SK-N-SH (cell line): ENCODE results near the gene C20orf96. TPM values are rescaled to one million over a fixed set of nuclear protein-coding genes. Genes with fewer than 3 reads are reported as not detected.

Experiments used
- CTCF ChIA-PET: fragments of 300-600, 350-600 bp; formaldehyde crosslinking; extraction: SDS; loops from one replicate; lab custom pipeline; 2021; lab: Yijun Ruan, JAX
- POLR2A ChIA-PET: fragments of 350-600 bp; sonication (Branson Sonifier 250); formaldehyde crosslinking; extraction: SDS; loops from one replicate; lab custom pipeline; 2020; ENCODE audit warnings: antibody characterized with exemption, inconsistent platforms; lab: Yijun Ruan, JAX
- DNase-seq: peaks from one replicate; pipeline ENCODE4 v3.0.0; 2012
- H2AFZ ChIP-seq: fragments of 200-600 bp; sonication (generic); 2 replicates; pipeline ENCODE4 v1.8.1; 2016; ENCODE audit warnings: antibody characterized with exemption, mild to moderate bottlenecking, low read depth
- H3F3A ChIP-seq: fragments of 200-600 bp; sonication (generic); replicated peaks from 2 replicates; pipeline ENCODE3; 2016; ENCODE audit warnings: antibody characterized with exemption, mild to moderate bottlenecking; ENCODE audit not compliant: insufficient read depth
- H3K27ac ChIP-seq, 2 experiments: fragments of 200-500 bp in 1 of 2; fragments of 200-600 bp in 1 of 2; sonication (Bioruptor generic) in 1 of 2; sonication (generic), shearing (Covaris generic) in 1 of 2; 2 replicates each; pipeline versions ENCODE4 v1.5.1 to v1.6.1; 2014 to 2016; ENCODE audit warnings: low read depth in 2 of 2, inconsistent platforms in 1 of 2, low read length in 1 of 2, mild to moderate bottlenecking in 1 of 2, mixed read lengths in 1 of 2
- H3K27me3 ChIP-seq: fragments of 200-600 bp; sonication (generic), shearing (Covaris generic); 2 replicates; pipeline ENCODE4 v1.6.1; 2016; ENCODE audit warnings: mixed run types; ENCODE audit not compliant: insufficient read depth
- H3K36me3 ChIP-seq, 2 experiments: fragments of 200-500 bp in 1 of 2; fragments of 200-600 bp in 1 of 2; sonication (Bioruptor generic) in 1 of 2; sonication (generic) in 1 of 2; replicated peaks in 1 of 2; 2 replicates each; pipeline versions ENCODE3 to v1.5.1; 2014 to 2016; ENCODE audit warnings: low read length in 1 of 2, mild to moderate bottlenecking in 1 of 2; ENCODE audit not compliant: insufficient read depth in 2 of 2, control insufficient read depth in 1 of 2
- H3K4me1 ChIP-seq, 2 experiments: fragments of 200-500 bp in 1 of 2; fragments of 200-600 bp in 1 of 2; sonication (Bioruptor generic) in 1 of 2; sonication (generic), shearing (Covaris generic) in 1 of 2; 2 replicates each; pipeline versions ENCODE4 v1.5.1 to v1.6.1; 2014 to 2016; ENCODE audit warnings: low read depth in 1 of 2, low read length in 1 of 2, mixed run types in 1 of 2; ENCODE audit not compliant: insufficient read depth in 2 of 2, control insufficient read depth in 1 of 2
- H3K4me2 ChIP-seq: fragments of 200-600 bp; sonication (generic), shearing (Covaris generic); 2 replicates; pipeline ENCODE4 v1.6.1; 2017; ENCODE audit warnings: mixed run types
- H3K4me3 ChIP-seq, 2 experiments: fragments of 200-500 bp in 1 of 2; fragments of 200-600 bp in 1 of 2; sonication (Bioruptor generic) in 1 of 2; sonication (generic), shearing (Covaris generic) in 1 of 2; 2 replicates each; pipeline versions ENCODE4 v1.5.1 to v1.8.1; 2014 to 2016; ENCODE audit warnings: low read depth in 2 of 2, inconsistent platforms in 1 of 2, low read length in 1 of 2, mild to moderate bottlenecking in 1 of 2, mixed read lengths in 1 of 2, moderate library complexity in 1 of 2
- H3K79me2 ChIP-seq: fragments of 200-600 bp; sonication (generic); 2 replicates; pipeline ENCODE4 v1.8.1; 2017; ENCODE audit warnings: mild to moderate bottlenecking; ENCODE audit not compliant: insufficient read depth
- H3K9ac ChIP-seq: fragments of 200-600 bp; sonication (generic); 2 replicates; pipeline ENCODE4 v1.6.1; 2017; ENCODE audit warnings: mixed run types
- H3K9me2 ChIP-seq: fragments of 200-600 bp; sonication (generic); 2 replicates; pipeline ENCODE4 v1.6.1; 2017; ENCODE audit warnings: mixed run types
- H3K9me3 ChIP-seq: fragments of 200-600 bp; sonication (generic); 2 replicates; pipeline ENCODE4 v1.6.1; 2017; ENCODE audit warnings: mixed run types, mild to moderate bottlenecking, moderate library complexity
- H4K20me1 ChIP-seq: fragments of 200-600 bp; sonication (generic); 2 replicates; pipeline ENCODE4 v1.6.1; 2017; ENCODE audit warnings: mild to moderate bottlenecking, mixed run types; ENCODE audit not compliant: insufficient read depth
- CHD2 ChIP-seq: fragments of 150-350 bp; IDR thresholded peaks from 2 replicates; pipeline ENCODE4 v1.6.1; 2018; ENCODE audit warnings: low read length; ENCODE audit not compliant: partially characterized antibody
- FOSL2 ChIP-seq: IDR thresholded peaks from 2 replicates; pipeline ENCODE4 v1.4.0; 2012; ENCODE audit warnings: low read depth, mild to moderate bottlenecking, moderate library complexity, borderline replicate concordance
- JUND ChIP-seq: IDR thresholded peaks from 2 replicates; pipeline ENCODE4 v1.4.0; 2012
- MEF2A ChIP-seq: IDR thresholded peaks from 2 replicates; pipeline ENCODE4 v1.4.0; 2012; ENCODE audit warnings: low read depth, borderline replicate concordance
- NFIC ChIP-seq: IDR thresholded peaks from 2 replicates; pipeline ENCODE4 v1.4.0; 2012; ENCODE audit warnings: borderline replicate concordance
- POLR2AphosphoS5 ChIP-seq: IDR thresholded peaks from 2 replicates; pipeline ENCODE4 v1.6.1; 2012; ENCODE audit warnings: low read depth, low read length
- RAD21 ChIP-seq: IDR thresholded peaks from 2 replicates; pipeline ENCODE4 v1.6.1; 2012; ENCODE audit warnings: mild to moderate bottlenecking, low read length
- TEAD4 ChIP-seq: IDR thresholded peaks from 2 replicates; pipeline ENCODE4 v1.4.0; 2012; ENCODE audit warnings: mild to moderate bottlenecking, borderline replicate concordance; ENCODE audit not compliant: insufficient read depth
- WGBS: methylation state at CpG from one replicate; pipeline ENCODE4 v1.1.6; 2017; ENCODE audit warnings: low lambda C conversion rate; 5-methylcytosine and 5-hydroxymethylcytosine counted together
- polyA plus RNA-seq, 3 experiments: library from polyadenylated mRNA; depleted of rRNA; stranded (reverse); fragments of >200 nt; gene quantifications; 2 replicates each; pipeline ENCODE4 v1.2.3, GENCODE V29; 2012
- TF ChIP-seq, protein P1 (sequence below): IDR thresholded peaks from 2 replicates; pipeline ENCODE4 v1.4.0; 2012; ENCODE audit warnings: low read depth, borderline replicate concordance
- TF ChIP-seq, protein P2 (sequence below): IDR thresholded peaks from 2 replicates; pipeline ENCODE4 v1.4.0; 2012; ENCODE audit warnings: low read depth, borderline replicate concordance
- TF ChIP-seq, protein P3 (sequence below): IDR thresholded peaks from 2 replicates; pipeline ENCODE4; 2012
- TF ChIP-seq, protein P4 (sequence below): IDR thresholded peaks from 2 replicates; pipeline ENCODE4 v1.4.0; 2012; ENCODE audit warnings: low read depth

The C20orf96 gene
- polyA plus RNA-seq, 1 of the 3 experiments (the other 2 are of a cell fraction) = 16.6 TPM

DNA sequence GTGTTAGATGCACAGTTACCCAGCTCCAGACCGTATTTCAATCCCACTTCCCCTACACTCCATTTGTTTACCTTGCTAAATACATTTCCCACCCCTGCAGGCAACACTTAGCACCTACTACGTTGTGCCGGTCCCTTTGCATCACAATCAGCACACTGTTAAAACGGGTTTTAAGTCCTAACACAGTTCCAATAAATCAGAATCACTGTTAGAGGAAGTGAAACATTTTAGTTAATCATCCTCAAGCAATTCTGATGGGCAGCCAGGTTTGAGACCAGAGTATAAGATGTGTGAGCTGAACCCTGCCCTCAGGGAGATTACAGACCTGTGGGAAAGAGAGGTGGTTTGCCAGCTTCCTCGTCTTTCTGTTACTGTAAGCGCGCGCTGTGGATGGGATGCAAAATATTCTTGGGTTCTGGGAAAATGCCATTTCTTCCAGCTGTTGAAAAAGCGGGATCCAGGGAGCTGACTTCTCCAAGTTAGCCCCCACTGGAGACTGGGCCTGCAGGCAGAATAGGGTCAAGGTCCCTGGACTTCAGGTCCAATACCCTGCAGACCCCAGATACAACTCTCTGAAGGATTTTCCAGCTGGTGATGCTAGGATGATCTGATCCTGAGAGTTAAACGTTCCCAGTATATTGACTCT lies 9.9 kb upstream of the C20orf96 start:
- peak overlapping the region in 1 of 2 experiments; percentile 87; a peak in 3 of 4 replicates for H3K4me3 ChIP-seq
- no peak overlapping the region for H2AFZ ChIP-seq
- H3K27ac ChIP-seq = peak overlapping the region in 1 of 2 experiments; percentile 3; a peak in 1 of 4 replicates
- peak overlapping the region; percentile 86 for H3K4me2 ChIP-seq
- H3K9me3 ChIP-seq = no peaks in the 10 kb centered on the region
- POLR2A ChIA-PET = interaction anchor here (4.8 kb wide), 1 partner anchor 24 kb away, joined by 29 read pairs; the partner anchor contains the start of gene SOX12
- peaks cover 20 to 24% of the 10 kb centered on the region in 2 experiments for H3K4me1 ChIP-seq
- peaks cover 34% of the 10 kb centered on the region for H3K79me2 ChIP-seq
- H3K27me3 ChIP-seq = no peaks in the 10 kb centered on the region
- H3K9ac ChIP-seq = no peak overlapping the region
- H3K36me3 ChIP-seq = peaks cover 15 to 20% of the 10 kb centered on the region in 2 experiments
- no peak for DNase-seq
- H3K9me2 ChIP-seq = no peaks in the 10 kb centered on the region
- CTCF ChIA-PET = interaction anchor here (2.4 to 3.3 kb wide), 2 partner anchors 9 to 31 kb away, joined by 14 to 23 read pairs; no protein-coding TSS in a partner anchor
- WGBS = 80% methylated on average over 10 of the region's 10 CpGs
- H3F3A ChIP-seq = peaks cover 18% of the 10 kb centered on the region
- H4K20me1 ChIP-seq = peaks cover 16% of the 10 kb centered on the region
- TF ChIP-seq FOSL2 = no peak
- no peak for TF ChIP-seq CHD2
- no peak for TF ChIP-seq MEF2A
- no peak for TF ChIP-seq RAD21
- TF ChIP-seq, protein P1, sequence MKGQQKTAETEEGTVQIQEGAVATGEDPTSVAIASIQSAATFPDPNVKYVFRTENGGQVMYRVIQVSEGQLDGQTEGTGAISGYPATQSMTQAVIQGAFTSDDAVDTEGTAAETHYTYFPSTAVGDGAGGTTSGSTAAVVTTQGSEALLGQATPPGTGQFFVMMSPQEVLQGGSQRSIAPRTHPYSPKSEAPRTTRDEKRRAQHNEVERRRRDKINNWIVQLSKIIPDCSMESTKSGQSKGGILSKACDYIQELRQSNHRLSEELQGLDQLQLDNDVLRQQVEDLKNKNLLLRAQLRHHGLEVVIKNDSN = no peak
- TF ChIP-seq, protein P2, sequence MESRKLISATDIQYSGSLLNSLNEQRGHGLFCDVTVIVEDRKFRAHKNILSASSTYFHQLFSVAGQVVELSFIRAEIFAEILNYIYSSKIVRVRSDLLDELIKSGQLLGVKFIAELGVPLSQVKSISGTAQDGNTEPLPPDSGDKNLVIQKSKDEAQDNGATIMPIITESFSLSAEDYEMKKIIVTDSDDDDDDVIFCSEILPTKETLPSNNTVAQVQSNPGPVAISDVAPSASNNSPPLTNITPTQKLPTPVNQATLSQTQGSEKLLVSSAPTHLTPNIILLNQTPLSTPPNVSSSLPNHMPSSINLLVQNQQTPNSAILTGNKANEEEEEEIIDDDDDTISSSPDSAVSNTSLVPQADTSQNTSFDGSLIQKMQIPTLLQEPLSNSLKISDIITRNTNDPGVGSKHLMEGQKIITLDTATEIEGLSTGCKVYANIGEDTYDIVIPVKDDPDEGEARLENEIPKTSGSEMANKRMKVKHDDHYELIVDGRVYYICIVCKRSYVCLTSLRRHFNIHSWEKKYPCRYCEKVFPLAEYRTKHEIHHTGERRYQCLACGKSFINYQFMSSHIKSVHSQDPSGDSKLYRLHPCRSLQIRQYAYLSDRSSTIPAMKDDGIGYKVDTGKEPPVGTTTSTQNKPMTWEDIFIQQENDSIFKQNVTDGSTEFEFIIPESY = no peak
- no peak for TF ChIP-seq JUND
- TF ChIP-seq, protein P3, sequence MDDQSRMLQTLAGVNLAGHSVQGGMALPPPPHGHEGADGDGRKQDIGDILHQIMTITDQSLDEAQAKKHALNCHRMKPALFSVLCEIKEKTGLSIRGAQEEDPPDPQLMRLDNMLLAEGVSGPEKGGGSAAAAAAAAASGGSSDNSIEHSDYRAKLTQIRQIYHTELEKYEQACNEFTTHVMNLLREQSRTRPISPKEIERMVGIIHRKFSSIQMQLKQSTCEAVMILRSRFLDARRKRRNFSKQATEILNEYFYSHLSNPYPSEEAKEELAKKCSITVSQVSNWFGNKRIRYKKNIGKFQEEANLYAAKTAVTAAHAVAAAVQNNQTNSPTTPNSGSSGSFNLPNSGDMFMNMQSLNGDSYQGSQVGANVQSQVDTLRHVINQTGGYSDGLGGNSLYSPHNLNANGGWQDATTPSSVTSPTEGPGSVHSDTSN = no peak
- TF ChIP-seq POLR2AphosphoS5 = no peak
- no peak for TF ChIP-seq NFIC

DNA sequence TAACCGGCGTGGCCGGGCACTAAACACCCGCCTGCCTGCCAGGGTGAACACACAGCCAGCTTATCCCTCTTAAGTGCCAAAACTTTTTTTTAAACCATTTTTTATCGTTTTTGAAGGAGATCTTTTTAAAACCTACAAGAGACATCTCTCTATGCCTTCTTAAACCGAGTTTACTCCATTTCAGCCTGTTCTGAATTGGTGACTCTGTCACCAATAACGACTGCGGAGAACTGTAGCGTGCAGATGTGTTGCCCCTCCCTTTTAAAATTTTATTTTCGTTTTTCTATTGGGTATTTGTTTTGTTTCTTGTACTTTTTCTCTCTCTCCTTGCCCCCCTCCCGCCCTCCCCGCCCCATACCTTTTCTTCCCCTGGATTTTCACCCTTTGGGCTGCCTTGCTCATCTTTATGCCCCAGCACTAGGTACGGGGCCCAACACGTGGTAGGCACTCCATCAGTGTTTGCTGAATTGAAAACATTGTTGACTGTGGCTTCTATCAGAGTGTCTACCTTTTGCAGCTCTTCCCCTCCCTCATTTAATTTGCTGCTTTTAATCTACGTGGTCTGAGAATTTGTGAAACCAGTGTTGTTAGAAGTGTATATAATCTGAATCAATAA lies 8.3 kb upstream of the C20orf96 start:
- CTCF ChIA-PET = interaction anchor here (0.6 to 3.3 kb wide), 7 partner anchors 9 to 58 kb away, joined by 3 to 23 read pairs (median 3); partner anchors contain the start of gene SOX12
- Histone ChIP-seq H3K4me1 (peaks cover 20 to 24% of the 10 kb centered on the region in 2 experiments), H3K27ac (peak overlapping the region; percentile 86 to 95; a peak in 2 of 4 replicates), H3K27me3 (no peaks in the 10 kb centered on the region), H3K9me2 (no peaks in the 10 kb centered on the region), H3K9ac (peak overlapping the region; percentile 95), H3K36me3 (peaks cover 15 to 20% of the 10 kb centered on the region in 2 experiments), H3K9me3 (no peaks in the 10 kb centered on the region), H3K4me3 (peak overlapping the region; percentile 87 to 93), H2AFZ (no peak overlapping the region), H3K79me2 (peaks cover 34% of the 10 kb centered on the region), H3F3A (peaks cover 18% of the 10 kb centered on the region), H3K4me2 (peak overlapping the region; percentile 86), H4K20me1 (peaks cover 16% of the 10 kb centered on the region)
- WGBS = 19% methylated on average over 15 of the region's 15 CpGs
- DNase-seq = no peak
- POLR2A ChIA-PET = interaction anchor here (1.3 to 4.8 kb wide), 4 partner anchors 11 to 48 kb away, joined by 6 to 29 read pairs (median 10); partner anchors contain the start of genes NRSN2 and SOX12
- no peak for TF ChIP-seq TEAD4
- TF ChIP-seq FOSL2 = no peak
- TF ChIP-seq, protein P4, sequence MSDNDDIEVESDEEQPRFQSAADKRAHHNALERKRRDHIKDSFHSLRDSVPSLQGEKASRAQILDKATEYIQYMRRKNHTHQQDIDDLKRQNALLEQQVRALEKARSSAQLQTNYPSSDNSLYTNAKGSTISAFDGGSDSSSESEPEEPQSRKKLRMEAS = 0 out of 2 replicates have a peak, but pooled peaks have one; percentile 20
